RCC 7860 (cell line): ENCODE data around the gene C3orf20.
"Not testable (repeated sequence)": the region's sequence is repeated elsewhere in the genome, so short reads cannot be mapped to it uniquely, and the experiment has no call there.

Source experiments
- DNase-seq: peaks from one replicate; pipeline ENCODE4 v3.0.0-alpha.2; 2015; ENCODE audit warnings: low spot score
- FAIRE-seq: peaks from 2 replicates; lab custom pipeline; 2012; peaks lifted over from hg19 to GRCh38; lab: Jason Lieb, UNC

C3orf20 gene

DNA sequence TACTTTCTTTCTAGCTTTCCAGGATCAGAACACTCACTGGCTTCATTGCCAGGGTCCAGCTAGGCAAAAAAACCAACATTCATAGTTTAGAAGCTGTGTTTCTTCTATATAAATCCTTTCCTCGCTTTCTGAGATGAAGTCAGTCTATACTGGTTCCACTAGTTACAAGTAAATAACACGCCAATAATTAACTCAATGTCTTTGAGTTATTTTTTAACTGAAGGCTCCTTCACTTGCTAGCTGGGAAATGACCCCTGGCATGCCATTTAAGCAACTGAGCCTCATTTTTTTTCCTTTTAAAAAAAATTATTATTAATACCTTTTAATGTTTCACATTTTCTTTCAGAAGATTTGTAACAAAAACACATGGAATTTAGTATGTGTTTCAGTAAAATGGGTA, 25.5 kb upstream of the C3orf20 start:
- FAIRE-seq: no peak
- DNase-seq: no peak

DNA sequence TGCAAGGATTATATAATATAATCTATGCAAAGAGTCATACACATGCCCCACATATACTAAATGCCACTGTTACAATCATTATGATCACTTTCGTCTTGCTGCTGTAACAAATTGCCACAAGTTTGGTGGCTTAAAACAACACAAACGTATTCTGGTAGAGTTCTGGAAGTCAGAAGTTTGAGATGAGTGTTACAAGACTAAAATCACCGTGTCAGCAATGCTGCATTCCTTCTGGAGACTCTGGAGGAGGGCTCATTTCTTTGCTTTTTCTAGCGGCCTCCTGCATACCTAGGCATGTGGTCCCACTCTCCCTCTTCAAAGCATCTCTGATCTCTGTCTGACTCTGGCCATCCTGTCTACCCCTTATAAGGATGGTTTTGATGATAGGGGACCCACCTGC, 24.7 kb upstream of the C3orf20 start:
- no peak for DNase-seq
- FAIRE-seq: no peak

DNA sequence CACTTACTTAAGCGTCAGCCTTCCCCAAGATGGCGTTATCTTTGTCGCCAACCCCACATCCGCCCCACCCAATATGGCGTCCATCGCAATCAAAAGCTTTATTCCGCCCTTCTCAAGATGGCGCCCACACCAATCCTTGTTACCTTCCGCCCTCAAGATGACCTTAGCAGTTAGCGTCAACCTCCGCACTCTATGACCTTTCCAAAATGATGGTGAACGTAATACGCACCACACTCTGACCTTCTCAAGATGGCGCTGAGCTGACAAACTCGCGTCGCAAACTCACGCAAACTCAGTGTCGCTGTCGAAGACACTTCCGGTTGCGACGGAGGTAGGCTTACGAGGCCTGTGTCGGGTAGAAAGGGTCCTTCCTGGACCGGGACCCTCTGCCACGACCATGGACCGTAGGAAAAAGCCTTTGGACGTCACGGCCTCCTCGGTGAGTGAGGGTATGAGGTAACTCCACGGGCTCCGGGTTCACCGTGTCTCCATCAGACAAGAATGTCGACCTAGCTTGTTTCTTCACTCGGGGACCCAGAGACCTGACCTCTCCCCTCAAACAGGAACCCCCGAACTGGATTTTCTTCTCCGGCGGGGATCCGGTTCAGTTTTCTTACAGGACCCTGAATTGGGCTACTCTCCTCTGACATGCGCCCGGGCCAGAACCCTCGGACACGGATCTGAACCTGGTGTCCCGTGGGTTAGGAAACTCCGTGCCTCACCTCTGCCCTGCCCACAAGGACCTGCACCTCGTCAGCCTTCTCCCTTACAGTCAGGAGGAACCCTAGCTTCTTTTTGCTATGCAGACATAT, 23.3 kb upstream of the C3orf20 start, which contains the start of gene CCDC174:
TSS of gene CCDC174 (plus strand) at position 323 of the 812 bp plus-strand sequence. CDS start at position 398, 75 bp downstream.
- FAIRE-seq (peak; percentile 79), DNase-seq (peak; percentile 95)

DNA sequence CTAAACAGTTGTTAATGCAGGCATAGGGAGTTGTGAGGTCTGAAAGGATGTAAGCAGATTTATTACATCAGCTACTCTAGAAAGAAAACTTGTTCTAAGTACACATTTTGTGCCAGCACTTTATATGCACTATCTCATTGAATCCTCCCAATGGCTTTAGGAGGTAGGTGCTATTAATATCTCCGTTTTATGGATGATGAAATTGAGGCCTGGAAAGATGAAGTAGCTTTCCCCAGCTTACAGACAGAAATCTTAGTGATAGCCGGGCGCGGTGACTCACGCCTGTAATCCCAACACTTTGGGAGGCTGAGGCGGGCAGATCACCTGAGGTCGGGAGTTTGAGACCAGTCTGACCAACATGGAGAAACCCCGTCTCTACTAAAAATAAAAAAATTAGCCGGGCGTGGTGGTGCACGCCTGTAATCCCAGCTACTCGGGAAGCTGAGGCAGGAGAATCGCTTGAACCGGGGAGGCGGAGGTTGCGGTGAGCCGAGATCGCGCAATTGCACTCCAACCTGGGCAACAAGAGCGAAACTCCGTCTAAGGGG, 22.5 kb upstream of the C3orf20 start:
- FAIRE-seq, DNase-seq: not testable (repeated sequence)

DNA sequence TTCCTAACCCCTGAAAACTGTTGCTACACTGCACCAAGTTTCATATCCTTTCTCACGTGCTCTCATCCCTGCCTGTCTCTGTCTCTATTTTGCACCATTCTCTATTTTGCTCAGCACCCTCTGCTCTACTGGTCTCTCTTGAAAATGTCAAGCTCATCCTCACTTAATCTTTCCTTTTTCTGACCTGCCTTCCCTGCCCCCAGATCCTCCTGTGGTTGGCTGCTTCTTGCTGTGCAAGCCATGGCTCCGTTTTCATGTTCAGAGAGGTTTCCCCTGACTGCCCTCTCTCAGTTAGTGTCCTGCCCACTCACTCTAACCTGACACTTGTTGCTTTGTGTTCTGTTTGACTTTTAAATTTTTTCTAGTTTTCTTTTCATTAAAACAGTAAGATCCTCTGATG, 17.4 kb upstream of the C3orf20 start:
- DNase-seq: no peak
- FAIRE-seq: no peak

DNA sequence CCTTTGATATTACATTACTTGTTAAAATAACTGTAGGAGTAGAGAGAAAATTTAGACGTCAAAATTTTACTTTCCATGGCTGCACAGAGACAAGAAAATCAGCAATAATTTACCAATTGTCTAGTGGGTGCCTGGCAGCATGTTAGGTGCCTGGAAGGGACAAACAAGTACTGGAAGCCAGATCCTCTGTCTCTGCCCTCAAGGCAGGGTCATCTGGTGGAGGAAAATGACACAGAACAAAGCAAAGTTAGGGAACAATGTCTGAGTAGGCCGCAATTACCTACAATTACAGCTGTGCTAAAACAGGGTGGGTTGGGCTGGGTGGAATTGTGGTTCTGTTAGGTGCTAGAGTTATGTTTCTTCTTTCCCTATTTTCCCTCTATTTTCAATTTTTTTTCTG, 16.0 kb upstream of the C3orf20 start:
- no peak for FAIRE-seq
- no peak for DNase-seq

DNA sequence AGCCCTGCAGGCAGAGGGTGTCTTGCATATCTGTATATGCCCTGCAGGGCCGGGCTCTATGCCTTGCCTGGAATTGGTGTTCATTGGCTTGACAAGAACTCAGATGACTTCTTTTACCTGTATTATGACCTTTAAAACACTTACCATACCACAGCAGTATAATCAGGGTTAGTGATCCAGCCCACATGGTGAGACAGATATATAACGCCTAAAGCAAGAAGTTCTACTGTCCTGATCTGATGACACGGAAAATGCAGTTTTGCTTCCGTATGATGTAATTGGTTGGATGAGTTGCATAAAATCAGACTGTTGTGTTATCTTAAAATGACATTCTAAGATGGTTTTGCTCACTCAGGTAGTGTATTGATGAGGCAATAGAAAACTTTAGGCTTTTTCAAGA, 14.0 kb upstream of the C3orf20 start:
- FAIRE-seq: no peak

DNA sequence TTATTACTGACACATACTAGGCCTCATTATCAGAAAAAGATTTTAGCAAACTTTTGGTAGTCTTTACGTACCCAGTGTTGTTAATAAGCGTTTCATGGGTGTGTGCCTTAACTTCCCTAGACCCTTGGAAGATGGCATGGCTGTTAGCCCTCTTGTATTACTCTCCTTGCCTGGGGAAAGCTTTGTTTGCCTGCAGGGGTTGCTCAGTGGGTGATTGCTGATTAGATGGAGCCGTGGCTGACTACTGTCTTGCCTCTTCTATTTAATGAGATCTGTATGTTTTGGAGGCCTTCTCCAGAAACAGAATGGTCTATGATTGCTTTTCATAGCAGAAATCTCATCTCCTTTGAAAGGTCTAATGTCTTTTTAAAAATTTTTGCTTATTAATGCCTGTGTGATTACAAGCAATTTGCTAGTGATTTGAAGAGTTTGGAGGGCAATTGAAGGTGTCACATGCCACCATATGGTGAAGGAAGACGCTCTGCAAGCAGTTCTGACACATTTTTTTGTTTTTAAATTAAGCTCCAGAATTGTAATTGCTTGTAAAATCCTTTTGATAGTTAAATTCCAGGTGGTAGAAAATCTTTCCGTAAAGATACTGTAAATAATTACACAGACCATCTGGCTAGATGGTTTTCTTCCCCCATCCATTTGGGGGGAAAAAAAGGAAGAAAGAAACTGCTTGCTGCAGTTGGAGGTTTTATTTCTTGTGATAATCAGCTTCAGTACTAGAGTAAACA, 11.4 kb upstream of the C3orf20 start:
- DNase-seq (no peak), FAIRE-seq (no peak)

More for the DNA sequence above, 14.0 kb upstream of the C3orf20 start:
- no peak for DNase-seq

DNA sequence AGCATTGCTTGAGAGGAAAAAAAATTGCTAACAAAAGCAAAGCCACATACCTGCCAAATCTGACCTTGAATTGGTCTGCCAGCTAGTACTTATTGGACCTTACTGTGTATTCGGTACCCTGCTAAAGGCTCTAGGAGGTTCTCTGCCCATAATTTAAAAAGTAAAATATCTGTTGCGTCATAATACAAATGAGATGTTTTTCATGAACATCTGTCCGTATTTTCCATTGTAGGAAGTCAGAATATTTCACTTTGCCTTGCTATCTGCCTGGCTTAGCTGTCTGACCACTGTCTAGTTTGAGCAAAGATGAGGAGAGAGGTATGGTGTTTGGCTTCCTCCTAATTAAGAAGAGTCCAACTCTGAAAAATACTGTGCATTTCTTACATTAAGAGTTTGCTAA, 10.8 kb upstream of the C3orf20 start:
- FAIRE-seq (no peak), DNase-seq (no peak)

DNA sequence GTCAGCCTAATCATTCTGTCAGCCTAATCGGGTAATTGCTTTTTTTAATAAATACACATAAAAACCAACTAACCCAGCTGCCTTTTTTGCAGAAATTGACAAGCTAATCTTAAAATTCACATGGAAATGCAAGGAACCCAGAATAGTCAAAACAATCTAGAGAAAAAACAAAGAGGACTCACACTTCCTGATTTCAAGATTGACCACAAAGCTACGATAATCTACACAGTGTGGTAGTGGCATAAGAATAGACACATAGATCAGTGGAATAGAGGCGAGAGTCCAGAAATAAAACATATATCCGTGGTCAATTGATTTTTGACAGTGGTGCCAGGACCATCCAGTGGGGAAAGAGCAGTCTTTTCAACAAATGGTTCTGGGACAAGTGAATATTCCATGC, 2.4 kb upstream of the C3orf20 start:
- DNase-seq (no peak), FAIRE-seq (no peak)

DNA sequence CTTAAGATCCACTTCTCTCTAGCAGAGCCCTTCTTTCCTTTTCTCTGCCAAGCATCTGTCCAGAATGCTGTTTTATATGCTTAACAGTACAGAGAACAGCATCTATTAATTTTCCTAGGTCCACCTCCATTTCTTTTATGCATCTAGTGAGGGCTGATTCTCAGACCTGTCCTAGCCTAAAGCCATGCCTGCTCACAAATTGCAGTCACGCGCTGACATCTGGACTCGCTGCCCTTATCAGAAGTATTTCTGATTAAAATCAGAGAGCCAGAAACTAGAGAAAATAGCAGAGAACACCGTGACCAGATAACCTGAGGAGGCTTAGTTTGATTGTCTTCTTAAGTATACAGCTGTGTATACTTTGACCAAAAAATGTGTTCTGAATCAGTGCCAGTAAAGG, 1.9 kb downstream of the C3orf20 start:
- no peak for FAIRE-seq
- DNase-seq: no peak

DNA sequence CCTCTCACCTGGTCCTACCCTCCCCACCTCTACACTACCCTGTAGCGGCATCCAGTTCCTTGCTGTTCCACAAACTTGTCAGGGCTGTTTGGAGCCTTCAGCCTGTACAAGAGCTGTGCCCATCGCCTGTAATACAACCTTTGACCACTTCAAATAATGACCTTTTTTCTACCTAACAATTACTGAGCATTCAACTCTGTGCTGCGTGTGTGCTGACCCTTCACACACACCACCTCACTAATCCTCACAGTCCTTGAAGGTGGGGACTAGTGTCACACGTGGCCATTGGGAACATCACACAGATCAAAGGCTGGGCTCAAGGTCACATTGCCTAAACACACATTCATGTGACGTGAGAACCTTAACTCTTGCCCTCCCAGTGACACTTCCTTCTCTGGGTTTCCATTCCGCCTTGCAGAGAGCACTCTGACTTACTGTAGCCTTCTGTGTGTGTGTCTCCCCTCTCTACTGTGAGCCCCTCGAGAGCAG, 3.1 kb downstream of the C3orf20 start:
- DNase-seq: no peak
- no peak for FAIRE-seq

DNA sequence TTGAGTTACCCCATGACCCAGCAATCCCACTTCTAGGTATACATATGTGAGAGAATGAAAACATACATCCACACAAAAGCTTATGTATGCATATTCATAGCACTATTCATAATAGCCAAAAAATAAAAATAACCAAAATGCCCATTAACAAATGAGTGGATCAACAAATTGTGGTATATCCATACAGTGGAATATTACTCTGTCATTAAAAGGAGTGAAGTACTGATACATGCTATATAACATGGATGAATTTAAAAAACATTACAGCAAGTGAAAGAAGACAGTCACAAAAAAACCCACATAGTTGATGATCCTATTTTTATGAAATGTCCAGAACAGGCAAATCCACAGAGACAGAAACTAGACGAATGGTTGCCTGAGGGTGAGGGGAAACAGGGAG, 5.2 kb downstream of the C3orf20 start:
- no peak for FAIRE-seq
- no peak for DNase-seq

DNA sequence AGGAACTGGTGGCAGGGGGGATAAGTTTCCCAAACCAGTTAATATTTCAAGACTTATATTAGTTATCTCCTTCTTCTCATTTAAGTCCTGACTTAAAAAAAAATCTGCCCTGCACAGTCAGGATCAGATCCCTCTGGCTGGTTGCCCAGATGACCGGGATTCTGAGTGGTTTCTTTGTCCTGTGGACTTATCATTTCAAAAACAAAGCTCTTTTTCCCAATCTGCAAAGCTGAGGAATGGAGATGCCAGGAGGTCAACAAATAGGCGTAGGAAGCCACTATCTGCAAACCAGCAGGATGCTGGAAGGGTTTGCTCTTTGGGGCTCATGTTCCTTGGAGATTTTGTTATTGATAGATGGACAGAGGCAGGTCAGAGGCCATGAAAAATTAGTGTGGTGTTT, 5.8 kb downstream of the C3orf20 start:
- FAIRE-seq (no peak), DNase-seq (no peak)

DNA sequence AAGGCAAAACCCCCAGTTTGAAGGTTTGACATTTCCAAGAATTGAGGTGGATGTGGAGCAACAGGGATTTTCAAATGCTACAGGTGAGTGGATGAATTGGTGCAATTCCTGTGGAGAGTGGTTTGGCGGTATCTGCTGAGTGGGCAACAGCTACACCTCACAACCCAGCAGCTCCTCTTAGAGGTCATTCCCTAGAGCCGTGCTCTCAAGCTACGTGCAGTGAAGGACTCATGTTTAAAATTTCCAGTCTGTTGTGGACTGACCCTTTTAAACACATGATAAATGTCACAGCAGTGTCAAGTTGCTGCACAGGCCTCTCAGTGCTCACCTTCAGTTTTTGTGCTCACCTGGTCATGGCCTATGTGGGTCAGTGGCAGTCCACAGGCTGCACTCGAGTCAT, 9.5 kb downstream of the C3orf20 start:
- FAIRE-seq (no peak), DNase-seq (no peak)

DNA sequence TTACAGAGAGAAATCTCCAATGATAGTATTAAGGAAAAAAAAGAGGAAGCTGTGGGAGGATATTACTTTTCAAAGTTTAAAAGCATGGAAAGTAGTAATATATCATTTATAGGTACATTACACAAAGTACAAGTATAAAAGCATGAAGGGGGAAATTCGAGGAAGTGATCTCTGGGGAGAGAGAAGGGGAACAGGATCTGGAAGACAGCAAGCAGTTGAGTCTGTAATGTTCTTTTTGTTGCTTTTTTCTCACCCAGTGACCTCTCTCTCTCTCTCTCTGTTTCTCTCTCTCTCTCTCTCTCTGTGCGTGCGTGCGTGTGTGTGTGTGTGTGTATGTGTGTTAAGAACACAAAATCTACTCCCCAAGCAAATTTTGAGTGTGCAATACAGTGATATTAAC, 10.2 kb downstream of the C3orf20 start:
- DNase-seq (no peak), FAIRE-seq (no peak)

DNA sequence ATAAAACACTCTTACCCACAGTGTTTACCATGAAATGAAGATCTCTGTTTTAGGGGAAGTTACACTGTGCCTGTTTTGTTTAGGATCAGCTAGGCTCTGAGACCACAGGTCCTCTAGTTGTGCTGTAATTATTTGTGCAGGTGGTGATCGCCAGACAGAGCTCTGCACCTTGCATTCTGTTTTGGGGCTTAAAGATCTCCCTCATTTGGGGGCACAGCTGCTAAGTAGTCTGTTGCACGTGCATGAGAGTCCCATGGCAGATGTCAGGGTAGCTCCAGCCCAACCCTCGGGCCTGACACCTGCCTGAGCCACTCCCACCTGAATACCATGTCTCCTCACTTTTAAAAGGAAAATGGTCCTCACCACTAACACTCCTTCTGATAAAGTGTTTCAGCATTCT, 12.4 kb downstream of the C3orf20 start:
- no peak for DNase-seq
- no peak for FAIRE-seq

DNA sequence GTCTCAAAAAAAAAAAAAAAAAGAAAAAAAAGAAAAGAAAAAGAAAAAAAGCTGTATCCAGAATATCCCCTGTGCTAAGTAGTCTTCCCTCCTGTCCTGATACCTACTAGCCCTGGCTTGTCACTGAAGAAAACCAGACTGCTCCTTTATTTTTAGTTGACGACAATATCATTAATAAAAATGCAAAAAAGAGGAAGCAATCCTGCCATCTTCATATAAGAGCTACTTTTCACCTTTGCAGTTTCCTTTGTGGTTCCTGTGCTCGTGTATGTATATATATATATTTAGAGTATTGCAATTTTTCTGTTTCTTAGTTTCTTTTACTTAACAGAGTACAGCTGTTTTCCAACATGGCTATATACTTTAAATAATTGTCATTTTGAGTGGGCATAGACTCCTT, 13.6 kb downstream of the C3orf20 start:
- no peak for DNase-seq
- no peak for FAIRE-seq

DNA sequence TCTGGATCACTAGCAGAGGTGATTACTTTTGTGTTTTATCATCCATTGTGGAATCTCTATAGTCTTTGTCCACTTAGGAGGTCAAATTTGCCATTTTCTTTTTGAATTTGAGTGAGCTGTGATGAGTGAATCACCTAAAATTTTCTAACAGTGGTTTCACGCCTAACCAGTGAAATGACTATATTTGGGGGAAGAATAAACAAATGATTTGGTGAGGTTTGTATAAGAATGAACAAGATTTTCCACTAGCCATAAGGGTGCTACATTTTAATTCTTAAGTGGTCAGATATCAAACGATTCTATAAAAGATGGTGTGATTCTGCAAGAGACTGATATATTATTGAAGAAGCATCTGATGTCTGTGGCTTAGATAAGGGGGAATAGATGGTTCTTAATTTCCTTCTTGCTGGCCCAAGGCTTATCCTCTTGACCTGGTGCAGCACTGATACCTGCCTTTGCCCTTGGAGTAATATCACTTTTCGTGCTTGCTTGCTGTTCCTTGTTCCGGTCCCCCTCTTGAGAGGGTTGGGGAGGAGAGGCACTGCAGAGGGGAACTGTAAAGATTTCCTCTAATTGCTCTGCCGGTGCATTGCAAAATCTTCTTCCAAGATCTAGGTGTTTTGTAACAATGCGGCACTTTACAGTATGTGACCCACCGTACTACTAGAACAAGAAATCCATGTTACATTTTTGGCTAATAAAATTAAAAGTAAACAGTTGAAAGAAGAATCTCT, 14.5 kb downstream of the C3orf20 start:
- DNase-seq (no peak), FAIRE-seq (no peak)

DNA sequence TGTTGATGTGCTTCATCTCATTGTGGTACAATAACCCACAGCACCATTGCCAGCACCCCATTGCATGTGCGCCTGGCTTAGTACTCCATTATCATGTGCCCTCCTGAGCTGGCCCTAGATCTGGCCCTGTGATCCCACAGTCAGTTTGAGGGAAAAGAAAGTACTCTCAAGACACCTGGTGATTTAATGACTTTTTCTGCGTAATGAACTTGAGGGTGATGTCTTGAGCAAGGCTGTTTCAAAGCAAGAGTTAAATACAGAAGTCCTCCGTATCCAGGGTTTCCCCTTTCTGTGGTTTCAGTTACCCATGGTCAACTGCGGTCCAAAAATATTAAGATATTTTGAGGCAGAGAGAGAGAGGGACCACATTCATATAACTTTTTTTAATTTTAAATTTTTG, 16.3 kb downstream of the C3orf20 start:
- DNase-seq (no peak), FAIRE-seq (no peak)

DNA sequence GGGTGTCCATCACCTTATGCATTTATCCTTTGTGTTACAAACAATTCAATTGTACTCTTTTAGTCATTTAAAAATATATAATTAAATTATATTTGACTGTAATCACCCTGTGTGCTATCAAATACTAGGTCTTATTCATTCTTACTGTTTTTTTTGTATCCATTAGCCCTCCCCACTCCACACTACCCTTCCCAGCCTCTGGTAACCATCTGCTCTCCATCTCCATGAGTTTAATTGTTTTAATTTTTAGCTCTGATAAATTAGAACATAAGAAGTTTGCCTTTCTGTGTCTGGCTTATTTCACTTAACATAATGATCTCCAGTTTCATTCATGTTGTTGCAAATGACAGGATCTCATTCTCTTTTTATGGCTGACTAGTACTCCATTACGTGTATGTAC, 16.8 kb downstream of the C3orf20 start:
- FAIRE-seq (no peak), DNase-seq (no peak)
